SKM-1 treated with dmso at 0.1 percent for 144 hours (cell line): ENCODE results near the gene LANCL1.

Source experiments
- DNase-seq: peaks from one replicate; lab custom pipeline; 2025; ENCODE audit not compliant: unreplicated experiment; lab: John Stamatoyannopoulos, UW

Gene LANCL1, protein sequence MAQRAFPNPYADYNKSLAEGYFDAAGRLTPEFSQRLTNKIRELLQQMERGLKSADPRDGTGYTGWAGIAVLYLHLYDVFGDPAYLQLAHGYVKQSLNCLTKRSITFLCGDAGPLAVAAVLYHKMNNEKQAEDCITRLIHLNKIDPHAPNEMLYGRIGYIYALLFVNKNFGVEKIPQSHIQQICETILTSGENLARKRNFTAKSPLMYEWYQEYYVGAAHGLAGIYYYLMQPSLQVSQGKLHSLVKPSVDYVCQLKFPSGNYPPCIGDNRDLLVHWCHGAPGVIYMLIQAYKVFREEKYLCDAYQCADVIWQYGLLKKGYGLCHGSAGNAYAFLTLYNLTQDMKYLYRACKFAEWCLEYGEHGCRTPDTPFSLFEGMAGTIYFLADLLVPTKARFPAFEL

DNA sequence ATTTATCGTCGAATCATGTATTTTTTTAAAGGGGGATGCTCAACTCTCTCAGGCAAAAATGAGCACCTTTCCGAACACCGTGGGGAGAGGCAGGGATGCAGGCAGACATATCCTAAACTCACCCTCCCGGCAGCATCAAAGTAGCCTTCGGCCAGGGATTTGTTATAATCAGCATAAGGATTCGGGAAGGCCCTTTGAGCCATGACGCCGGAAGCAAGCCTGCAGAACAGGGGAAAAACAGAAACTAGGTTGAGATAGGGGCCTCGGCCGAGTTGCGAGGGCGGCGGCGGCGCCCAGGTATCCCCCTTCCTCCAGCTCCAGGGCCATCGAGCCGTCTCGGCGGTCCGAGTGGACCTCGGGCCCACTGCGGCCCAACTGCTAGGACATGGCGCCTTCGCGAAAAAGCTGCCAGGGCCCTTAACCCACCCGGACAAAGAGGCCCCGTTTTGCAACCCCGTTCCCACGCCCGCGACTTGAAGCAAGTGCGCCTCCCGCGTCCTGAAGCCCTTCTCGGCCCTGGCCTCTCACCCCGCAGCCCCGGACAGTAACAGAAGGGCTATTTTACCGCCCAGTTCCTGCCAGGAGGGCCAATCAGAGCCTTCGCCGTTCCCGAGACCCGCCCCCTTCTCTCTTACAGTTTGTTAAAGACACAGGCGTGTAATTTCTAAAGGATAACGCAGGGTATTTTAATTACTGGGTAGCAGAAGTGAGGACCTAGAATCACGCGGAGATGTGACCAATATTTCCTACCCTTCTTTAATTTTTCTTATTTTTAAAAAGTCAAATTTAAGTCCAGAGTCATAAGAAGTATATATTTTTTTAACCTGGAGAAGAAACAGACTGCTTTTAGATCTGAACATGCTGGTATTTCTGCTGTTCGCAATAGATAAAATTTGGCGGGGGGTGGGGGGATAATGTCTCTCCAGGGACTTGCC, at the start of gene LANCL1:
TSS of gene LANCL1 (minus strand) at position 566 of the 935 bp plus-strand sequence. CDS start at position 203, 363 bp downstream.
- DNase-seq = peak; percentile 93

DNA sequence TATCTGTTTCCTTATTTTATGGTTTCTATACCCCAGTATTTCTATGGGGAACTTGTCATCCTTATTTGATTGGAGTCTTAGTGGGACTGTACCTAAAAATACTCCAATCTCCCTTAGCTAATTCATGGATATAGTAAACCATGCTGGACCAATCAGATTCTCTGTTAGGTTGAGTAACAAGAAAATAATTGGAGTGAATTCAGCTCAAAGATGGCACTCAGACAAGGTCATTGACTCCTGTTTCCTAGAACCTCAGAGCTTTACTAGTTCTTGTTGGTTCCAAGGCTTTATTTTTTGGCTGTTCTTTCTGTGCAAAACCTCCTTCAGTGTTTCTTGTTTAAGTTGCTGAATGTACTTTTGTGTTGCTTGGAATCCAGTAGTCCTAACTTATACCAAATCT, 48.0 kb upstream of the LANCL1 start:
- no peak for DNase-seq

DNA sequence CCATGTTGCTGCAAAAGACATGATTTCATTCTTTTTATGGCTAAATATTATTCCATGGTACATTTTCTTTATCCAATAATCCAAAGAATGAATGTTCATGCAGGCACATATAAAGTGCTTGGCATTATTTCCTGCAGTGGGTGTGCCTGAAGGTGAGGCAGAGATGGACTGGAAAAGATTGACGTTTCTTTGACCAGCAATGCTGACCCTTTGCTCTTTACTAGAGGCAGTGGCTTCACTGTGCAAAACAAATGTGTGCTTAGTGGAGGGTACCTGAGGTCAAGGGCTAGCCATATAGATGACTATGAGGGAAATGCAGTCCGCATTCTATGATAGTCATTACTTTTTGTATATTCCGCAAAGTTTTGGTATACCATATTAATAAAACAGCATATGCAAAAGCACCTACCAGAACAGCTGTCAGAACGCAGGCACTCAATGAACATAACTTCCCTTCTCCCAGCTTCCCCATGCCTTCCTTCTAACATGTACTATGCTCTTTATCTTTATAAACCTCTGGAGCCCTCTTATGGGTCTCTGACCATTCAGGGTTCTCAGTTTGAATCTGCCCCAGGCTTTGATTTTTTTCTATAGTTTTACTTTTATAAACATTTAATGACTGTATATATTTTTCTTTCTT, 47.2 kb upstream of the LANCL1 start:
- DNase-seq = no peak

DNA sequence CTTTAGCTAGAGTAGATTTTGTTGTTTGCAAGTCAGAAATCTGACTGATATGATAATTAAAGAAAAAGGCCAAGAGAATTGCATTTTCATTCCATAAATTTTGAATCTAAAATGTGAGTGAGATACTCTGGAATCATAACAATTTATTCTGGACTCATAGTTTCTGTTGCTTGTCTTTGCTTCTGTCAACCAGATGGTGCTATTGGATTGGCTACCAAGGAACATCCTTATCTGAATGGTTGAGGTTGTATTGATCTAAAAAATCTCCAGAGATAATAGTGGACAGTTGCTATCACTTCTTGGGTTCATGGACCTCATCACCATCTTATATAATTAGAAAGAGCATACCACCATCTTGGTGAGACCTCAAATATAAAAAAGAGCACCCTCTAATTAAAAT, 45.8 kb upstream of the LANCL1 start:
- no peak for DNase-seq

DNA sequence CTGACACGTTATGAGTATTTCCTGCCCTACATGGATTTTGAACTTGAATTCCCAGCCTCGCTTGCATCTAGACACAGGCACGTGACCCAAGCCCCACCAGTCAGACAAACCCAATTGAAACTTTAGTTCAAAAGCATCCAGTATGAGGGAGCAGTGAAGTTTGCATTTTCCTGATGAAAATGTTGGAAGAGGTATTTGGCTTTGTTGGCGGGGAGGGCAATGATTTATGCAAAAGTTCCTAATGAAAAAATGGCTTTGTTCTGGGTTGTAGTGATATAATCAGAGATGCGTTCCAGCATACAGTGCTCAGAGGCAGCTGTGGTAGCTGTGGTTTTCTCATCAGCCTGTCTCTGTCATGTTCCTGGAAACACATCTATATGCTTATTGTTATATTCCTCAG, 43.0 kb upstream of the LANCL1 start:
- no peak for DNase-seq

DNA sequence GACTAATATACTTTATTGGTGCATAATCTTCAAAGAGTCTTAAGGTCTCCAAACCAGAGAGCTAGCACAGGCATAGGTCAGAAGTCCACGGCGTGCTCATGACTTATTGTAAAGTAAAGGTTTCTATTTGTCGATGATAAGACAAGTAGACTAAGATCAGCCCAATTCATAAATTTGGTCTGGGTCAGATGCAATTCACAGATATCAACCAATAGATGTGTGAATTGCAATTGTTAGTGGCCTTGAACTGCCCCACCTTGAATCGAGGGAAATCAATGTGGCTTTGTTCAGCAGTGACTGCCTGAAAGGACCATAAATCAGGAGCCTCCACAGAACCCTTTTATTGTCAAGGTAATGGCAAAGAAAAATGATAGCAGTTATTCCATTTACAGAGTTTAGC, 40.7 kb upstream of the LANCL1 start:
- no peak for DNase-seq

DNA sequence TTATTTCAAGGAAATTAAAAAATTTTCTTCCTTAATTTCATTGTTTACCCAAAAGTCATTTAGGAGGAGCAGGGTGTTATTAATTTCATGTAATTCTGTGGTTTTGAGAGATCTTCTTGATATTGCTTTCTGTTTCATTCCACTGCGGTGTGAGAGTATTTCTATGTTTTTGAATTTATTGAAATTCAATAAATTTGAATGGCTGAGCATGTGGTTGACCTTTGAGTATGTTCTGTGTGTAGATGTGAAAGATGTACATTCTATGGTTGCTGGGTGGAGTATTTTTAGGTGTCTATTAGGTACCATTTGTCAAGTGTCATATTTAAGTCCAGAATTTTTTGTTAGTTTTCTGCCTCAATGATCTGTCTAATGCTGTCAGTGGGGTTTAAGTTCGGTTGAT, 39.4 kb upstream of the LANCL1 start:
- DNase-seq = no peak

DNA sequence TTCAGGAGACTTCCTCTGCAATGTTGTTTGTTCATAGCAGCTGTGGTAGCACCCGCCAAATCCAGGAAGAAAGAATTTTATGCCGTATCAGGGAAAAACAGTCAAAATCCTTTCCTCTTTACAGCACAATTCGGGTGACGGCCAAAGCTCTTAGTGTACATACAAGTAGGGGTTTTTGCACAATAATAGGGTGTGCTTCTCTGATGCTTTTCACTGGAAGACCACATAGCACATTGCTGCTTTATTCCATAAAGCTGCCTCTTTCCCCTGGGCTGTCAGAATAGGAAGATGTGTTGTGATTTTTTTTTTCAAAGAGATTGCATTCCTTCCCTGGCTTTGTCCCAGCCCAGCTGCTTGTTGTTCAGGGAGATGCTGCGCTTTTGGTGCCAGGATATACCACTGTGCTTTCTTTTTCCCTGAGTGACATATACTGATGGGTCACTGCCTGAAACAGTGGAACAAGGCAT, 27.2 kb upstream of the LANCL1 start:
- no peak for DNase-seq

DNA sequence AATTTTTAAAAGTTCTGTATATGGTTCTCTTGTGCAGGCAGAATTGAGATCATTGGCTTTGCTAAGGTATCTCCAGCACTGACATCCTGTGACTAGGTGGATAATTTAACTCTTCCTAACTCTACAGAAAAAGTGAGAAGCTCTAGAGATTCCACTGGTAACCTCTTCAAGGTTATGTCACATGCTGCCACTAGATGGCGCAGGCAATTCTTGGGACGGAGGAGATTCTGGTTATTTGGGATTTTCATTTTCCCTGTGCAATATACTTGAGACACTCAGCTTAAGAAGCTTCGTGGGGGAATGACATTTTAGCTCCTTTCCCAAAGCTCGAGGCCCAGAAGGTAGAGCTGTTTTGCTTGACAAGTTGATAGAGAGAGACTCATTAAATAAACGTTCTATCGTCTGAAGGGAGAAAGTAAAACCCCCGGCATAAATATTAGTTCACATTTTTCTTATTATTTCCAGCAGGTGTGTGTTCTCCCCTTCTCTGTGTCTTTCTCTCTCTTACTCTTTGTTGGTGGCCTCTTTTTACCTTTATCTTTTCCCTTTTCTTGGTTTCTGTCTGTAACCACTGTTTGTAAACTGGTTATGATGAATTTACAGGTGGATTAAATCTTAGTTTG, 26.6 kb upstream of the LANCL1 start:
- DNase-seq = peak; percentile 20

DNA sequence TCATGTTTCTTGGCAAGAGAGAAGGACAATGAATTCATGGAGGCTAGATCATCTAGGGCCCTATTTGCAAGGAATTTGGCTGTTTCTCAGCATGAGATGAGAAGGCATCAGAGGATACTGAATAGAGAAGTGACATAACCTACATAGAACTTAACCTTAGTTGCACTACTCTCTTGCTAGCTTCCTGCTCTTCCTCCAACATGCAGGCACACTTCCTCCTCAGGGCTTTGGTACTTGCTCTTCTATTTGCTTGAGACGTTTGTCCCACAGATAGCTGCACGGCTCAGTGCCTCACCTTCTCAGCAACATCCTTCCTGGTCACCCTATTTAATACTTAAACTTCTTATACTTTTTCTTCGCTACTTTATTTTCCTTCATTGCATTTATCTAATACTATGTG, 20.0 kb upstream of the LANCL1 start:
- DNase-seq = peak; percentile 70

DNA sequence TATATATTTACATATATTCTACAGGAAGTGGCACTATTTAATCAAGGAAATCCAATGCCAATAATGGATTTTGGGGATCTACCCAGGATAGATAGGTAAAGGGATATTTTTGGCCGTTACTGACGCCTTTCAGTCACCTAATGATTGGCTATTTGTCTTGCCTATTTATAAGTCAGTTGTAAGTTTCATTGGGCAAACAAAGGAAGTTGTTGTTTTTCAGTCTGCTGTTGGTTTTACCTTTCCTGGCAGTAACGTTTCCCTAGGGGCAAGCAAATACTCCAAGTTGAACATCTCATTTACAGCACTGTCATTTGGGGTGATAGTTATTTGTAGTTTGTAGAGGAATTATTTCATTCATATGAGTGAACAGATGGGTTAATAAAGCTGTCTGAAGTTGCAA, 17.0 kb upstream of the LANCL1 start:
- DNase-seq = no peak

DNA sequence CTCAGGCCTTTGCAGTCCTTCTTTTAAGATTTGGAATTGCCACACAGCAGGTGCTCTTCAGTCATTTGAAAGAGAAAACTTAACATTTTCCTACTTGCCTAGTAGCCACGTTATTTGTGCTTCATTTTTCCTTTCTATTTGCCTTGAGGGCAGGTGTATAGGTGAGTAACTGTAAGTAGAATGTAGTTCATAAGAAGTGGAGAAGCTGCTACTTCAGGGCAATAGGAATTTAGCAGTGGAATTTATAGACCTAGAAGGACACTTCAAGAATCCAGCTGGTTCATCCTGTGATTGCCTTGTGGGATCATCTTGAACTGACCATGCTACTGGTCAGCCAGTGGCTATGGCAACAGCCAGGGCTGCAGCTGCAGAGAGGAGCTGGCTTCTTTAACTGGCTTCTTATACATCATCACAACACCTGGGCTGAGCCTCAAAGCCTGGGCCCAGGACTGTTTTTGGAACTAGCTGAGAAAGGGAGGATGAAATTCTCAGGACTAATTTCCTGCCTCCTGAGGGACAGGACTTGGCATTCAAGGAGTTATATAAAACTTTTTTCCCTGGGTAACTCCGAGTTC, 5.1 kb upstream of the LANCL1 start:
- no peak for DNase-seq

DNA sequence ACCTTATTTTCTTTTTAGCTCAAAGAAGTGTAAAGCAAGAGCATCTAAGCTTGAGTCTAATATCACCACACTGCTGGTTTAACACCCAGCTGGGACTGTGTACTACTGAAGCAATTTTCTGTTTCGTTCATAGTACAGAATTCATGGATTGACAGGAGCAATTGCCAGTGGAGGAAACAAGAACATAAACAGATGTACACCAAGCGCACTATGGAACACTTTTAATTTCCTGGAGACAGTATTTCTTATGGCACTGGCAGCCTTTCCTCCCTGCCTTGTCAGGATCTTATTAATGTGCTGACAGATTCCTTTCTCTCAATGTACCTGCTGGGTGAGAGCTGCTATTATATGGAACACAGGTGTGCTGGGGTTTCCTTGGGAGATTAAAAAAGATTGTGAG, 4.2 kb upstream of the LANCL1 start:
- DNase-seq = no peak

DNA sequence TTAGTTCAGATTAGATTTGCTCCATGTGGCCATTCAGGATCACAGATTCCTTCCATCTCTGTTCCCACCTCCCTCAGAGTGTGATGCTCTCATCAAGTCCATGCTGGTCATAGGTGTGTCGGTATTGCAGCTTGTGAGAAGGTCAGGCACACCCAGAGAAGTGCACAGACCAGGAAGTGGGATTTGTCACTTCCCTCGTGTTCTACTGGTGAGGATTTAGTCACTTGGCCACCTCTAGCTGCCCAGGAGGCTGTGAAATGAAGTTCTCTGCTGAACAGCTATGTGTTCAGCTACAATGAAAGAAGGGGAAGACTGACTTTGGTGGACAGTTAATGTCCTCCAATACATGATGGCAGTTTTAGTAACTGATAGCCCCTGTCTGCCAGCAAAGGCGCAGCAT, 3.5 kb upstream of the LANCL1 start:
- DNase-seq = no peak

DNA sequence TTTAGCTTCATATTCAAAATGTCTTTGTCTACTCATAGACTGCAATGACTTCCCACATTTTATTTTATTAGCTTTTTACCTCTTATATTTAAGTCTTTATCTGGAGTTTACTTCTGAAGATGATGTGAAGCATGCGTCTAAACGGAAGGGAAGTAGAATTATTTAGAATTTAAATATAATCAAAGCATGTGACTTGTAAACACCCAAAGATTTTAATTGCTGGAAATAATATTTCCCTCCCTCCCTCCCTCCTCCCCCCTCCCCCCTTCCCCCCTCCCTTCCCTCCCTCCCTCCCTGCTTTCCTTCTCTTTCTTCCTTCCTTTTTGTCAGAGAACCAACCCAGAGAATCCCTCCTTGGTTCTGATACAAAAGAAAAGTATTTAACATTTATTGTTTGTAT, 2.1 kb upstream of the LANCL1 start:
- DNase-seq = no peak

DNA sequence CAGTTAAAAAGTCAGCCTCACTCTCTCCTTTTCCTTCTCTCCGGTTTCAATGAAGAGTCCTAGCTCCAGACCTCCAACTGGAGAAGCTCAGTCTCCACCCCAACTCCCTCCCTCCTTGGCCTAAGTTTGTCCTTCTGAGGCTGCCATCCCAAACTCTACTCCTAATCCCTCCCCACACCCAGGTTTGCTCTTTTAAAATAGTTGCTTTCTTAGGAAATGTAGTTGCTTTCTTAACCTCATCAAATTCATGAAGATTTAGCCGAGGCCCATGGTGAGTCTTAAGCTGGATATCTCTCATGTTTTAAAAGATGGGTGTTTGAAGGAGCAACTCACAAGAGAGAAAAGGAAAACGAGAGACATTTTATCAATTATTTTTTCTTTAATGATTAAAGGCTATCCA, 937 bp upstream of the LANCL1 start:
- no peak for DNase-seq

DNA sequence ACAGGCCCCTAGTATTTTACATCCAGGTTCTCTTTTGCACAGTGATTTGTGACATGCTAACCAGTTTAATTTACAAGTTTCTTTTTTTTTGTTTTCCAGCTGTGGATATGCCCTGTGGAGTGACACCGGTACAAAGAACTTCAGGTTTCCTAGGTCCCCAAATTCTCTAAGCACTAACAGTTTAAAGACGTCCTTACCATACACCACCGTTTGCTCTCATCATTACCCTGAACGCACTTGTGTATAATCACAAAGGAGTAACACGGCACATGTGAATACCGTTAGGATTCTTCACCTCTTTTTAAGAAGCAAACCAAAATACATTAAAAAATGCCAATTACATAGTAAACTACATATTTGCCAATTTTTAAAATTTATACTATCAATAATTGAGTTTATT, 853 bp downstream of the LANCL1 start:
- no peak for DNase-seq

DNA sequence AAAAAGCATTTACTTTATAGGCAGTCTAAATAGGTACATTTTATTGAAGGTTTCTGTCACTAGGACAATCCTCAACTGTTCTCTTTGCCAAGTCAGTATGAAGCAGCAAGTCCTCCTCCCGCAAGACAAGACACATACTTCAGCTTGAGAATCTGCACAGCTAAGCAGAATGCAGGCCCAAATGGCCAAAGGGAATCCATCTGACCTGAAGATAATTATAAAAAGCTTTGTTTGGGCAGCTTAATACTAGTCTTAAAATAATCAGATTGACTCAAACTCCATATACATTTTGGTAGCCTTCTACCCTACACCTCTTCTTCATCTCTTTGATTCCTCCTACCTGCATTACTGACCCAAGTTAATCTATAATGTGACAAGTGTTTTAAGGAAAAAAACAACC, 1.8 kb downstream of the LANCL1 start:
- no peak for DNase-seq

DNA sequence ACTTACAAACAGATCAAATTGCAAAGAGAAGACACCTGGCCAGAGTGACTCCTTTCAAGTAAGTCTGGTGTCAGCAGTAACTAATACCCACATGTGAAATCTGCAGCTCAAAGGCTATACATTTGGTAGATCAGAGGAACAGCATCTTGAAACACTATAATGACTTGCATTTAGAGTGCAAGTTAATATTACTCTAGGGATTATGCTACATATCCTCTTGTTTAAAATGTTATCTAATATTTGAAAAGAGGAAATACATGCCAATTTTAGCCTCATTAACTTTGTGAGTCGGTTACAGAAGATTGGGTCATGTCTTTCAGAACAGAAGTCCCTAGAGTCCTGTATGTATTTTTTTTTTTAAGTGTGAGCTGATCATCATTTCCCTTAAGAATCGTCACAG, 15.2 kb downstream of the LANCL1 start:
- no peak for DNase-seq

DNA sequence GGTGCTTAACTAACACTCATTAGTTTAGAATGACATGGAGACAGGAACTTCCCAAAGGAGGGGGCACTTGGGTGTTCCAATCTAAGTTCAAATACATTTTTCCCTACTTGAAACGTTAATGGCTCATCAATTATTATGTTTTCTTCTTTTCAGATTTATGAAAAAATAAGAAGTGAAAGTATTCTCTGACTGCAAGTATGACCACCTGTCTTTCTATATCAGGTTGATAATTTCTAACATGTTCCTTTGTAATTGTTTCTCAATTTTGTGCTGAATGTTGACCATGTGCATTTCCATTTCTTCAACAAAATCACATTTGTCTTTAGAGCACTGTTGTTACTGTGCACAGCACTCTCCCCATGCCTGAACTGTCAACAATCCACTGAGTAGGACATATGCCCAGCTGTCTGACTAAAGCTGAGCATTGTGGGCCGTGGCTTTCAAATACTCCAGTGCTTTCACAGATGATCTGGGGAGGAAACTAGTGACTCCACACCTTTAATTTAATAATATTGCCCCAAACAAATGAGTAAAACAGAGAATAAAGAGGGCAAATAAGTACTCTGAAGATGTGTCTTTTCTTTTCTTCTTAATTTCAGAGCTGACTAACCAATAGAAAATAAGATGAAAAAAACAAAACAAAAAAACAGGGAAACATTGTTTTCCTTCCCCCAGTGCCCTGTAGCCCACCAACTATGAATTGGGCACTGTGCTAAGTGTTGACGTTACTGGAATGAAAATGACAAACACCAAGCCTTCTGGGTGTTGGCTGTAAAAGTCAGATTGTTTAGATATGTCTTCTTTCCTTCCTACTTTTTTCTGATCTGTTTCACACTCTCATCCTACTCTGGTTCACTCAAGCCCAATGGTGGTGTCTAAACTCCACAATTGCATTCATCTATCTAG, 16.0 kb downstream of the LANCL1 start:
- DNase-seq = no peak
